HepG2 (cell line): Measurements from ENCODE around the gene ENAH. TPM values are rescaled to one million over a fixed set of nuclear protein-coding genes. Genes with fewer than 3 reads are reported as not detected.

ENCODE experiments used
- CREM ChIP-seq, 2 experiments: sonication (generic) in 1 of 2; formaldehyde crosslinking in 1 of 2; IDR thresholded peaks; 2 replicates each; pipeline versions ENCODE4 v1.4.0 to v1.6.1; 2016 to 2020; ENCODE audit warnings: antibody characterized with exemption in 1 of 2, mild to moderate bottlenecking in 1 of 2, missing genetic modification reagents in 1 of 2
- EP300 ChIP-seq, 3 experiments: sonication (generic) in 1 of 3; formaldehyde crosslinking in 1 of 3; IDR thresholded peaks; 2 replicates each; pipeline versions ENCODE4 v1.5.1 to v1.6.1; 2011 to 2020; ENCODE audit warnings: low read depth in 2 of 3, low read length in 2 of 3, borderline replicate concordance in 1 of 3, improper control_type of control experiment in 1 of 3, mild to moderate bottlenecking in 1 of 3, missing genetic modification reagents in 1 of 3, moderate library complexity in 1 of 3
- FOXA1 ChIP-seq, 2 experiments: fragments of 450-650 bp in 1 of 2; sonication (generic) in 1 of 2; formaldehyde crosslinking in 1 of 2; IDR thresholded peaks; 2 replicates each; pipeline versions ENCODE4 v1.4.0 to v1.6.1; 2016 to 2020; ENCODE audit warnings: missing genetic modification reagents in 1 of 2
- FOXA3 ChIP-seq: IDR thresholded peaks from 2 replicates; pipeline ENCODE4 v1.6.1; 2016; ENCODE audit warnings: missing genetic modification reagents, missing compliant biosample characterization
- FOXJ3 ChIP-seq: sonication (generic); formaldehyde crosslinking; IDR thresholded peaks from 2 replicates; pipeline ENCODE4 v1.4.0; 2020; ENCODE audit warnings: missing genetic modification reagents, mild to moderate bottlenecking, borderline replicate concordance
- GATAD1 ChIP-seq: IDR thresholded peaks from 2 replicates; pipeline ENCODE4 v1.6.1; 2016; ENCODE audit warnings: missing genetic modification reagents, missing compliant biosample characterization
- HNF4A ChIP-seq: sonication (generic); formaldehyde crosslinking; IDR thresholded peaks from 2 replicates; pipeline ENCODE4 v1.4.0; 2020; ENCODE audit warnings: missing genetic modification reagents
- JUN ChIP-seq: sonication (generic); formaldehyde crosslinking; IDR thresholded peaks from 2 replicates; pipeline ENCODE4 v1.4.0; 2020; ENCODE audit warnings: mild to moderate bottlenecking, missing genetic modification reagents
- LBX2 ChIP-seq: sonication (generic); formaldehyde crosslinking; IDR thresholded peaks from 2 replicates; pipeline ENCODE4 v1.5.0; 2020; ENCODE audit warnings: missing genetic modification reagents, mild to moderate bottlenecking, borderline replicate concordance
- MED1 ChIP-seq: sonication (generic); formaldehyde crosslinking; IDR thresholded peaks from 2 replicates; pipeline ENCODE4 v1.4.0; 2020; ENCODE audit warnings: missing genetic modification reagents
- MIER2 ChIP-seq: IDR thresholded peaks from 2 replicates; pipeline ENCODE4 v1.6.1; 2016; ENCODE audit warnings: missing biosample characterization, missing genetic modification reagents
- MYC ChIP-seq: sonication (generic); formaldehyde crosslinking; IDR thresholded peaks from 2 replicates; pipeline ENCODE4 v1.9.0; 2021; ENCODE audit warnings: missing genetic modification reagents, borderline replicate concordance
- NCOA1 ChIP-seq: sonication (generic); formaldehyde crosslinking; IDR thresholded peaks from 2 replicates; pipeline ENCODE4 v1.9.0; 2021; ENCODE audit warnings: missing genetic modification reagents
- NCOA2 ChIP-seq: sonication (generic); formaldehyde crosslinking; IDR thresholded peaks from 2 replicates; pipeline ENCODE4 v1.8.0; 2022; ENCODE audit warnings: inconsistent platforms
- POLR2A ChIP-seq, 2 experiments: IDR thresholded peaks; 2 replicates each; pipeline ENCODE4 v1.6.1; 2011; ENCODE audit warnings: low read depth in 2 of 2, low read length in 2 of 2, mild to moderate bottlenecking in 1 of 2, moderate library complexity in 1 of 2; ENCODE audit not compliant: insufficient read depth in 1 of 2
- PPARG ChIP-seq: conservative IDR thresholded peaks from 2 replicates; pipeline ENCODE4 v1.6.1; 2016; ENCODE audit warnings: missing biosample characterization, missing genetic modification reagents
- RARA ChIP-seq: IDR thresholded peaks from 2 replicates; pipeline ENCODE4 v1.6.1; 2016; ENCODE audit warnings: missing genetic modification reagents, missing compliant biosample characterization
- REPIN1 ChIP-seq: sonication (generic); formaldehyde crosslinking; IDR thresholded peaks from 2 replicates; pipeline ENCODE4 v1.8.0; 2022; ENCODE audit warnings: missing genetic modification reagents, low read depth, mild to moderate bottlenecking, borderline replicate concordance
- SAP130 ChIP-seq: IDR thresholded peaks from 2 replicates; pipeline ENCODE4 v1.6.1; 2016; ENCODE audit warnings: low read depth
- SIN3B ChIP-seq: fragments of 150-350 bp; IDR thresholded peaks from 2 replicates; pipeline ENCODE4 v1.6.1; 2014; ENCODE audit warnings: low read length
- SMARCC2 ChIP-seq: fragments of 450-650 bp; IDR thresholded peaks from 2 replicates; pipeline ENCODE4 v1.6.1; 2017; ENCODE audit warnings: antibody characterized with exemption, mild to moderate bottlenecking
- THRA ChIP-seq: sonication (generic); formaldehyde crosslinking; IDR thresholded peaks from 2 replicates; pipeline ENCODE4 v1.4.0; 2020; ENCODE audit warnings: missing genetic modification reagents, borderline replicate concordance
- TOPORS ChIP-seq: sonication (generic); formaldehyde crosslinking; IDR thresholded peaks from 2 replicates; pipeline ENCODE4 v1.8.0; 2023; ENCODE audit warnings: mild to moderate bottlenecking, missing genetic modification reagents
- ZEB1 ChIP-seq: IDR thresholded peaks from 2 replicates; pipeline ENCODE4 v1.6.1; 2012; ENCODE audit warnings: mild to moderate bottlenecking, low read depth, inconsistent platforms; ENCODE audit not compliant: insufficient replicate concordance
- ZFX ChIP-seq: sonication (generic); formaldehyde crosslinking; IDR thresholded peaks from 2 replicates; pipeline ENCODE4 v1.4.0; 2020; ENCODE audit warnings: mild to moderate bottlenecking, low read depth, missing genetic modification reagents, moderate library complexity
- ZKSCAN8 ChIP-seq: IDR thresholded peaks from 2 replicates; pipeline ENCODE4 v1.6.1; 2016; ENCODE audit warnings: borderline replicate concordance, missing genetic modification reagents, missing compliant biosample characterization
- ZNF12 ChIP-seq: sonication (generic); formaldehyde crosslinking; IDR thresholded peaks from 2 replicates; pipeline ENCODE4 v1.5.0; 2020; ENCODE audit warnings: missing genetic modification reagents
- ZNF570 ChIP-seq: sonication (generic); formaldehyde crosslinking; IDR thresholded peaks from 2 replicates; pipeline ENCODE4 v1.4.0; 2020; ENCODE audit warnings: mild to moderate bottlenecking, missing genetic modification reagents, borderline replicate concordance
- ZNF644 ChIP-seq: IDR thresholded peaks from 2 replicates; pipeline ENCODE4 v1.6.1; 2016; ENCODE audit warnings: low read depth
- ZSCAN31 ChIP-seq: sonication (generic); formaldehyde crosslinking; IDR thresholded peaks from 2 replicates; pipeline ENCODE4 v1.5.0; 2020; ENCODE audit warnings: low read depth, mild to moderate bottlenecking, missing genetic modification reagents
- polyA plus RNA-seq, 8 experiments: library from polyadenylated mRNA; depleted of rRNA in 3 of 8; stranded (reverse) in 7 of 8; unstranded in 1 of 8; fragments of >200 nt; fragmentation: Illumina TruSeq in 4 of 8; extraction: Trizol in 4 of 8; gene quantifications; 2 replicates each; pipeline versions ENCODE4 v1.2.1 to v1.2.3, GENCODE V29; 2011 to 2016; ENCODE audit warnings: low read depth in 4 of 8, missing spikeins in 1 of 8, mixed read lengths in 1 of 8; ENCODE audit not compliant: insufficient read depth in 1 of 8
- total RNA-seq, 5 experiments: library from RNA; depleted of rRNA; stranded (reverse); fragments of >200 nt; fragmentation: Illumina TruSeq; extraction: Trizol; gene quantifications; 2 replicates each; pipeline ENCODE4 v1.2.3, GENCODE V29; 2016; ENCODE audit warnings: low read depth in 1 of 5

ENAH gene
- total and polyA plus RNA-seq, 2 of the 13 experiments (the other 11 are each of a cell fraction or from before 2014, with no cell fraction given): 22.1 to 58.3 TPM

GRCh38 chr1:225670806-225671733 is 18.1 kb upstream of the ENAH start (continued):
- peak; percentile 65; the same call in 1 of the 2 replicates for TF ChIP-seq THRA (CRISPR knock-in tag)
- 0 out of 2 replicates have a peak, but pooled peaks have one; percentile 19 for TF ChIP-seq MIER2 (CRISPR knock-in tag)
- peak in 1 of 2 experiments; percentile 35; a peak in 1 of 4 replicates for TF ChIP-seq POLR2A (IDR thresholded peaks at IDR 0.05; ENCODE audit: insufficient read depth in 1 of 2, low read depth in 2 of 2, low read length in 2 of 2)
- TF ChIP-seq FOXA3: peak; percentile 81
- TF ChIP-seq ZKSCAN8 (CRISPR knock-in tag): peak; percentile 40; the same call in 1 of the 2 replicates
- TF ChIP-seq PPARG (CRISPR knock-in tag): 0 out of 2 replicates have a peak, but pooled peaks have one; percentile 29
- TF ChIP-seq FOXA1 (IDR thresholded peaks at IDR 0.05): peak; percentile 66
- peak; percentile 76 for TF ChIP-seq FOXA1 (CRISPR knock-in tag; IDR thresholded peaks at IDR 0.05)
- TF ChIP-seq JUN (CRISPR knock-in tag): peak; percentile 96
- peak; percentile 91 for TF ChIP-seq HNF4A
- TF ChIP-seq FOXJ3 (CRISPR knock-in tag): peak; percentile 71; the same call in 1 of the 2 replicates
- 0 out of 2 replicates have a peak, but pooled peaks have one; percentile 48 for TF ChIP-seq GATAD1 (CRISPR knock-in tag)
- TF ChIP-seq RARA (CRISPR knock-in tag): peak; percentile 90
- TF ChIP-seq ZFX (CRISPR knock-in tag): peak; percentile 25; the same call in 1 of the 2 replicates
- TF ChIP-seq MYC (CRISPR knock-in tag): peak; percentile 19; the same call in 1 of the 2 replicates
- TF ChIP-seq ZNF644 (CRISPR knock-in tag): peak; percentile 83
- TF ChIP-seq LBX2 (CRISPR knock-in tag): no peak
- TF ChIP-seq ZNF12 (CRISPR knock-in tag): peak; percentile 76
- no peak for TF ChIP-seq SIN3B
- no peak for TF ChIP-seq NCOA1
- TF ChIP-seq TOPORS (CRISPR knock-in tag): no peak
- TF ChIP-seq REPIN1 (CRISPR knock-in tag): no peak
- TF ChIP-seq EP300 (IDR thresholded peaks at IDR 0.05; ENCODE audit: low read depth in 2 of 2, low read length in 2 of 2): peak; percentile 27 to 86; a peak in 3 of 4 replicates
- peak; percentile 82 for TF ChIP-seq EP300 (CRISPR knock-in tag; IDR thresholded peaks at IDR 0.05; ENCODE audit: borderline replicate concordance)
- TF ChIP-seq ZEB1: peak; percentile 58
- no peak for TF ChIP-seq ZSCAN31 (CRISPR knock-in tag)
- peak; percentile 52; the same call in 1 of the 2 replicates for TF ChIP-seq CREM (IDR thresholded peaks at IDR 0.05)
- no peak for TF ChIP-seq CREM (CRISPR knock-in tag; IDR thresholded peaks at IDR 0.05)
- TF ChIP-seq SAP130 (CRISPR knock-in tag): peak; percentile 70
- TF ChIP-seq MED1: peak; percentile 81
- TF ChIP-seq ZNF570: no peak
- TF ChIP-seq NCOA2 (CRISPR knock-in tag): peak; percentile 58
- no peak for TF ChIP-seq SMARCC2
